Right lung (tissue), 5 donors: Measurements from ENCODE around the gene GPC6. TPM values are rescaled to one million over a fixed set of nuclear protein-coding genes. Genes with fewer than 3 reads are reported as not detected.

ENCODE experiments used
- DNase-seq, 2 donors: peaks; one replicate each; pipeline ENCODE4 v3.0.0-alpha.2; 2013
- polyA plus RNA-seq, 5 donors: library from polyadenylated mRNA; unstranded; fragments of 120-200 nt; gene quantifications; one replicate each; pipeline versions ENCODE4 v1.2.1 to v1.2.3, GENCODE V29; 2013; ENCODE audit warnings: inconsistent platforms in 1 of 5, low replicate concordance in 1 of 5; ENCODE audit not compliant: insufficient read length in 5 of 5, insufficient read depth in 1 of 5

GPC6 gene
- polyA plus RNA-seq, 5 donors: 13.5 to 27.1 (median 21.9) TPM

- DNase-seq: no peak
These were observed 1092.9 kb downstream of the GPC6 start for GRCh38 chr13:94319501-94319900.

GRCh38 chr13:94322925-94323763 lies 1096.5 kb downstream of the GPC6 start:
- no peak for DNase-seq

- no peak for DNase-seq
These were observed 1097.5 kb downstream of the GPC6 start for GRCh38 chr13:94323764-94324758.

DNA sequence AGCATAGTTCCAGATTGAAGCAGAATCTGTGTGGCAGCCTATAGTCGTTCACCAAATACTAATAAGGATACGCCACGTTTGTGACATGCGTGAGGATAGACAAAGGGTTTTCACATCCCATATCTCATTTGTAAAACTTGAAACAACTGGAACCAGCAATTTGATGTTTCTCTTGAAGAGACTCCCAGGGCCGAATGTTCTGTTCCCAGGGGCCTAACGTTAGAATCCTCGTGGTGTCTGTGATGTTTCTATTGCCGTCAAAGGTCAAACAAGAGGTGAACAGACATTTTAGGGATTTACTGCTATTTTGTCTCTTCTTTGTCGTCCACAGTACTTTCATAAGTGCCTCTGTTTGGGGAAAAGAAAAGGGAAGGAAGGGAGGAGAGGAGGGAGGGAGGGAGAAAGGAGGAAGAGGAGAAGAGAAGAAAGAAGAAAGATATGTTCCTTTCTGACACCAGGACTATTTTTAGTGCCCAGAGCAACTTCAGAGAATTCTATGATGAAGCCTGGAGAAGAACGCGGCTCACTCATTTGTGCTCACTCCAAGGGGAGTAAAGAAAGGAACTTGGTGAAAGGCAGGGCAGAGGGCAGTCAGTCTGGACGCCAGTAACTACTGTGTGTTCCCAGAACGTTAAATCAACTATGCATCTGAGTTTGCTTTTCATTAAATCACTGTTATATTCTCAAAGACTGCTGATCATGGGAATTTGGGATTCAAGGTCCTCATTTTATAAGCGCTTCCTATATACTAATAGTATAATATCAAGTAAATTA lies 1098.3 kb downstream of the GPC6 start:
- no peak for DNase-seq

DNA sequence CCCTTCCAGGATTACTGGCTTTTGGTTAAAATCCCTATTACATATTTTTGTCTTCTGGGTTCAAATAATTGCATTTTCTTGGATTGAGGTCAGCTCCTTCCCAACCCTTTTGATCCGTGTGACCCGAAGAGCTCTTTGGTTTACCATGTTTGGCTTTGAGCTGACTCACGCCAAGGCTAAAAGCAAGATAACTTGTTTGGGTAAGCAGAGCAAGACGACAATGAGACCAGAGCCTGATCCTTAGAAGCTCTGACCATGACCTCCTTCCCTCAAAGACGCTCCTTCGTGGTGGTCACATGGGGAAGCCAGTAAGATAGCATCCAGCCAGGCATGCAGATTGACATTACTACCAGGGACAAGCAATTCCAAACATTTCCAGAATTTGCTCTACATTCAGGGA lies 1099.0 kb downstream of the GPC6 start:
- DNase-seq: no peak

DNA sequence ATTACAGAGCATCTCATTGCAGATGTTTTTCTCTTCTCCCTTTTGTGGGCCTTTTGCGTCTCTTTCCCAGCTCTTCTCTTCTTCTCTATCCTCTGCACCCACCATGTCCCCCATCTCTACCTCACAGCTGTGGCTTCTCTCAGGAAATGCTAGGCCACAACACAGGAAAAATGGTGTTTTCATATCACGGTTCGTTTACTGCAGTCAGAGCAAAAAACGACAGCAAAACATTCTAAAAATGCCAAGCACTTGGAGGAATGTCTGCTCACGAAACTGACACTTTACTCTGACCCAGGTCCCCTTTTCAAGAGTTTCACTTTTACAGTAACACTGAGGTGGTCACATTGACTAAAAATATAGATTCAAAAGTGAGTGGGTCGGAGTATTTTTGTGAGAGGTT lies 1100.7 kb downstream of the GPC6 start:
- DNase-seq: no peak

- DNase-seq: no peak
These were observed 1101.9 kb downstream of the GPC6 start for GRCh38 chr13:94328381-94329041.

GRCh38 chr13:94329277-94329676 lies 1102.7 kb downstream of the GPC6 start:
- DNase-seq: no peak

DNA sequence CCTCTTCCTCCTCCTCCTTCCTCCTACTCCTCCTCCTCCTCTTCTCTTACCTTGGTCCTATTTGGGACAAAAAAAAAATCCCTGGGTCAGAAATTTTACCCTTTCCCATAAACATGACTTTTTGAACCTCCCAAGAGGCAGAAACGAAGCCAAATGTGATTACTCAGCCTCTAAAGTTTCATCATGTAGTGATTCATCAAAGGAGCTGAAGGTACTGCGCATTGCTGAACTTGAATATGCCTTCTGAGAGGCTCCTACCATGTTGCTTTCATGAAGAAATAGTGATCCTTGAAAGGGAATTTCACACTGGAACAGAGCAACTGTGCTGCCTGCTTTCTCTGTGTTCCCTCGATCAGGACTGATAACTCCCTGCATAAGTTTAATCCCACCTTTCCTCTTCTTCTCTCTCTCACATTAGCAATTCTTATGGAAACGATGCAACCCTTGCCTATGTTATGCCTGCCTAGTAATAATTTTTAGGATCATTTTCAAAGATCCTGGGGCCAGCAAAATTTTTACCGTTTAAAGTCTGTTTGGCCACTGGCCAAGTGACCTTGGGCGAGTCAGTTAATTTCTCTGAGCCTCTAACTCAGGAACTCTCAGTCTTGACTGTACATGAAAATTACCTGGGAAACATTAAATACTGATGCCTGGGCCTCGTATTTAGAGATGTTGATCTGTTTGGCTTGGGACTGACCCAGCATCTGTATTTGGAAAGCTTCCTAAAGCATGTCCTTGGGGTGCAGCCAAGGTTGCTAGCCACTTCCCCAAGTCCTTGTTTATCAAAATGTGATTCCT lies 1103.3 kb downstream of the GPC6 start:
- no peak for DNase-seq

GRCh38 chr13:94330552-94331071 lies 1104.0 kb downstream of the GPC6 start:
- no peak for DNase-seq

GRCh38 chr13:94331281-94331680 lies 1104.7 kb downstream of the GPC6 start:
- no peak for DNase-seq

DNA sequence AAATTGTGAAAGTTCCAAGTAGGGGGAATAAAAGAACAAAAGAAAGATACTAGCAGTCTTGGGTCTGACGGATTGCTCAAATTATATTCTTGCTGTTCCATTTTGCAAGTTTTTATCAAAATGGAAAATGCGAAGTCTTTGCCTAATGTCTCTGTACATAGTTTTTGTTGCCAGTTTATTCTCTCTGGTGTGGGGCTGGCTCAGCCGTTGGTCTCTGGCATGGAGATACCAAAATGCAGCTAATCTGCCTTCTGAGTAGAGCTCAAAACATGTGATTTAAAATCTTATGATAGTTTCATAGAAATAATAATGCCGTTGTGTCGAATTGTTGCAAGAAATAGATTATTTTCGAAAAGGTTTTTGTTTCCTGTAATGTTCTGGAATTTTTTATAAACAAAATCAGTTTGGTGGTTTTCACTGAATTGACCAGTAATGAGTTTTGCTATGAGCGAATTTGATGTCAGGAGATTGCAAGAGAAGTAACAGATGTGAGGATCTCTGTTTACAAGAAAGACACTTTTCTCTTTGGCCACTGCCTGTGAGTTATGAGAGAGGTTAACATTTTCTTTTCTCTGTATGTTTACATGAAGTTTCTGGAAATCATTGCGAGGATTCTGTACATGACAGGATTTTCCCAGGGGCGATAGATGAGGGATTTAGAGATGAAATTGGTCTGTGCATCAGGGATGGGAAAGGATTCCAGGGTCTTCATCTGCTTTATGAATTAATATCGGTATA lies 1105.9 kb downstream of the GPC6 start:
- no peak for DNase-seq

DNA sequence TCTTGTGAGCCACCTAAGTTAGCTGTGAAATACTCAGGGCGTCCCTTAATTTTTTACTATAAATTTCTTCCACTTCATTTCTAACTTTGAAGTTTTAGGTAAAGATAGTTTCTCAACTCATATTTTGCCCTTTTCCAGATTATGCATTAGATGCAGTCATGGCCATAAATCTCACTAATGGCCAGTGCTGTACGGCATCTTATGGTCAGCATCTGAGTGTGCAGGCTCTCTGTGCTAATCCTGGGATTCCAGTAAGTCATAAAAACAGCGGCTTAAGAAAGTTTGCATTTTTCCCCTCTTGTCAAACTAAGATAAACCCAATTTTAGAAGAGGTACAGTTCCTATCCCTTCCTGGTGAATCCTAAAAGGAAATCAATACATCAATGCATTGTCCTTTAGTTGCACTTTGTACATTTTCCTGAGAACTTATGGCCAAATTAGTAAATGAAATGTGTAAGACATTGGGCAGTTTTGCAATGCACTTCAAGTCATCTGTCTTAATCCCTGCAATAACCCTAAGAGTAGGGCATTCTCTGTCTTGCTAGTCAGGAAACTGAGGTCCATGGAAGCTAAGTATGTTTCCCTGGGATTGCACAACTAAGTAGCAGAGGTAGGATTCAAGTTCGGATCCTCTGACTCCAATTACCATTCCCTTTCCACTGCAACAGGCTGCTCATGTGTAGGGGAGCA lies 1106.7 kb downstream of the GPC6 start:
- no peak for DNase-seq

DNA sequence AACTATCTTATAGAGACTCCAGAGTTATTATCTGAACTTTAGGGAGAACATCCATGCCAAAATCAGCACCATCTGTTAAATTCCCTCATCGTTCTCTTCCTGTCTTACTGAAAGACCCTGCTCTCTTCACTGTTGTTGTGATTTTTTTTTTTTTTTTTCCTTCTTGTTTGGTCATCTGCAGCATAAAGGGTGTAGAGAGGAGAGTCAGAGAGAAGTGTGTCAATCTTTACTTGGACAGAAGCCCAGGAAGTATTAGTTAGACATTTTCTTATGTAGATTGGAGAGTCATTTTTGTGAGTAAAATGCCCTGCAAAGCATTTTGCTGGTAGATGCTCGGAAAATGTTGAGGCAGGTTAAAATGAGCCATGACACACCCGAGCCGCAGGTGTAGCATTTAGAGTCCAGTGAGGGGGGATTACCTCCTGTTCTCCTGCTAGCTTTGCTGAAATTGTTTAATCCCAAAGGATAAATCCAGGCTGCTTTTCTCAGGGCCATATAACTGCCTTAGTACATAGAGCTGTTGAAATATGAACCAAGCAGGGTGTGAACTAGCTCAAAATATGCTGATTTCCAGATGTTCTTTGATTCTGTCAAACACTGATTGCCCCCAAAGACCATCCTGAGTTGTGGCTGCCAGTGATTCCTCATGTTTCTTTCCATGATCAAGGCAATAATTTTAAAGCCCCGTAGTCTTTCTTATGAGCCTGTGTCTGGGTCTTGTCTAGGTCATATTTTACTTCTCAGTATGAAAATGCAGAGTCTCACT lies 1109.3 kb downstream of the GPC6 start:
- no peak for DNase-seq

DNA sequence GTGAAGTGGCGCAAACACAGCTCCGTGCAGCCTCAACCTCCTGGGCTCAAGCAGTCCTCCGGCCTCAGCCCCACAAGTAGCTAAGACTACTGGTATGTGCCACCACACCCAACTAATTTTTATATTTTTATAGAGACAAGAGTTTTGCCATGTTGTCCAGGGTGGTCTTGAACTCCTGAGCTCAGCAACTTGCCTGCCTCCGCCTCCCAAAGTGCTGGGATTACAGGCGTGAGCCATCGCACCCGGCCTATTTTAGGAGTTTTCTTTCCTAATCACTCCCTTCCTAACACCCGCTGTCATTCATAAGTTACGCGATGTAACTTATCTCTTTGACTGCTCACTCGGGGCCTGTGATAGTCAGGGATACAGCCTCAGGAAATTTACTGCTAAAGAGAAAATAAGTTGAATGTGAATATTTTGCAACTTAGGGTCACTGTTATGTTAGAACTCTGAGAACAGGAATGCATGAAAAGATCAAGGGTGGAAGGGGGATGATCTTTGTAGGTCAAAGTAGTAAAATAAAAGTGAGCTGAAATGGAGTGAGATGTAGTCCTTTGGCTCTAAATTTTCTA lies 1112.6 kb downstream of the GPC6 start:
- DNase-seq: no peak

DNA sequence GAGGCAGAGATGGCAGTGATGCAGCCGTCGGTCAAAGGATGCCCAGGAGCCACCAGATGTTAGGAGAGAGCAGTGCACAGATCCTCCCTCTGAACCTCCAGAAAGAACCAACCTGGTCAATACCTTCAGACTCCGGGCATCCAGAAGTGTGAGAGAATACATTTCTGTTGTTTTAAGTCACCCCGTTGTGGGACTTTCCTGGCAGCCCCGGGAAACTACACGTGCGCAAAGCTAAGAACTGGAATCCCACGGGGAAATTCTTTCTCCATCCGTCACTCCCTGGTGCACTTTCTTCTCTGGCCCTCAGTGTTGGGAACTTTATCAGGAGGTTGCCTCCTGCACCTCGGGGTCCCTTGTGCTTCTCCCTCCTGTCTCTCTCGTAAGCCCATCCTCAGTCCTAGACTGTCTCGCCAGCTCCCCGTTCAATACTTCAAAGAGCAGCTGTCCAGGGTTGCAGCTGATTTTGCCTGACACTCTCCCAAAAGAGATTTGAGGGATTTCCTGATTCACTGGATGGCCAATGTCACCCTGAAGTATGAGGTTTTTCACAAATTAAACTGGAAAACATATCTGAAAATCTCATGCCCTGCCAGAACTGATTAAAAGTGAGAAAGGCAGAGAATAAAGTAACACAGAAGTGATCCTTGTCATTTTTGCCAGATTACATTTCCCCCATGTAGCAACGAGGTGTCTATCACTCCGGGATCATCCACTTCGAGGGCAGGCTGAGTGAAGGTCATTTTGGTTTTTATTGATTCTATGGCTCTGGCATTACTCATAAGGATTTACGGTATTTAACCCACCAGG lies 1116.0 kb downstream of the GPC6 start:
- no peak for DNase-seq

DNA sequence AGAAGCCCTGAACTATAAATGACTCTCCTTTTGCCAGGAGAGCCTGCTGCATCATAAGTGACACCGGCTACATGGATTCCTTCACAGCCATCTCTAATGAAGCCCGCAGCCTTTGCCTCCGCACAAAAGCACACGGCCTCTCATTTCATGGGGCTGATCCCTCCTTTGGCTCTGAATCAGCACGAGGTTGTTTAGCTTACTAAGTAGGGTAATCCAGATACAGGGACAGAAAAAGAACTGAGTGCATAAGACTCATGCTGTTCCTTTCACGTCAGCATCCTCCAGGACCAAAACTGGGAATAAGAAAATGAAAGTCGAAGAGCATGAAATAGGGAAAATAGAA lies 1116.6 kb downstream of the GPC6 start:
- no peak for DNase-seq
